Stomach (tissue), 19 donors: ENCODE data around the gene POLA2. TPM values are rescaled to one million over a fixed set of nuclear protein-coding genes. Genes with fewer than 3 reads are reported as not detected.

Source experiments
- DNase-seq, 2 donors: peaks; one replicate each; pipeline versions ENCODE4 v3.0.0 to v3.0.0-alpha.2; 2013 to 2019
- H3K27ac ChIP-seq, 5 donors: fragments of 200-600 bp in 4 of 5; sonication (generic) in 4 of 5; one replicate each; pipeline ENCODE4 v1.5.1; 2013 to 2019; ENCODE audit warnings: mild to moderate bottlenecking in 1 of 5, moderate library complexity in 1 of 5
- H3K27me3 ChIP-seq, 3 donors: fragments of 200-600 bp; sonication (generic); one replicate each; pipeline ENCODE4 v1.5.1; 2017 to 2019; ENCODE audit warnings: mixed run types in 1 of 3
- H3K36me3 ChIP-seq, 4 donors: fragments of 200-600 bp; sonication (generic); 1 replicate in 3 of 4; 2 replicates in 1 of 4; pipeline ENCODE4 v1.5.1; 2016 to 2019
- H3K4me1 ChIP-seq, 4 donors: fragments of 200-600 bp; sonication (generic); one replicate each; pipeline ENCODE4 v1.5.1; 2016 to 2019
- H3K4me3 ChIP-seq, 4 donors: fragments of 200-600 bp; sonication (generic) in 3 of 4; one replicate each; pipeline ENCODE4 v1.5.1; 2016 to 2019; ENCODE audit warnings: mild to moderate bottlenecking in 1 of 4
- H3K9me3 ChIP-seq, 4 donors: fragments of 200-600 bp; sonication (generic); one replicate each; pipeline ENCODE4 v1.5.1; 2016 to 2019
- EP300 ChIP-seq: sonication (generic); formaldehyde crosslinking; IDR thresholded peaks from one replicate; pipeline ENCODE4 v1.6.1; 2017; ENCODE audit warnings: antibody characterized with exemption
- POLR2A ChIP-seq, 4 donors: fragments of 450-650 bp; IDR thresholded peaks; one replicate each; pipeline ENCODE4 v1.6.1; 2016; ENCODE audit warnings: antibody characterized with exemption in 4 of 4, control low read depth in 2 of 4, mild to moderate bottlenecking in 1 of 4, moderate library complexity in 1 of 4
- POLR2AphosphoS5 ChIP-seq, 3 donors: sonication (generic); formaldehyde crosslinking; IDR thresholded peaks; one replicate each; pipeline ENCODE4 v1.6.1; 2016; ENCODE audit warnings: antibody characterized with exemption in 3 of 3
- WGBS, 5 donors: extraction: QIAGEN DNeasy Blood & Tissue Kit in 3 of 5; methylation state at CpG; one replicate each; pipeline versions ENCODE4 v1.1.5 to v1.1.7; 2013 to 2018; 5-methylcytosine and 5-hydroxymethylcytosine counted together
- intact Hi-C: fragments of 100-400 bp; cut with DNase I; formaldehyde crosslinking; loops from one replicate; pipeline ENCODE4 v1.15.1; 2023; ENCODE audit warnings: low total_unique reads
- long read RNA-seq, 10 donors: transcript quantifications; one replicate each; lab custom pipeline, GENCODE V29; 2026
- polyA plus RNA-seq, 3 donors: library from polyadenylated mRNA; stranded (reverse); fragments of 200-250 nt; gene quantifications; one replicate each; pipeline ENCODE4 v1.2.3, GENCODE V29; 2013
- total RNA-seq, 5 donors: library from RNA; depleted of rRNA; stranded (reverse); fragments of >200 nt; gene quantifications; one replicate each; pipeline versions ENCODE4 v1.1.0 to v1.2.3, GENCODE V29; 2014 to 2016
- TF ChIP-seq, protein P1 (sequence below), 7 experiments: fragments of 450-650 bp in 4 of 7; fragments of 200-600 bp in 3 of 7; sonication (generic) in 3 of 7; IDR thresholded peaks; one replicate each; pipeline ENCODE4 v1.5.1; 2016 to 2019; ENCODE audit warnings: antibody characterized with exemption in 7 of 7, control low read depth in 2 of 7, mild to moderate bottlenecking in 1 of 7
- donor health status: healthy with polysubstance abuse.
- donor health status: Bipolar disorder and iron deficiency.
- donor health status: healthy.

The POLA2 gene, protein sequence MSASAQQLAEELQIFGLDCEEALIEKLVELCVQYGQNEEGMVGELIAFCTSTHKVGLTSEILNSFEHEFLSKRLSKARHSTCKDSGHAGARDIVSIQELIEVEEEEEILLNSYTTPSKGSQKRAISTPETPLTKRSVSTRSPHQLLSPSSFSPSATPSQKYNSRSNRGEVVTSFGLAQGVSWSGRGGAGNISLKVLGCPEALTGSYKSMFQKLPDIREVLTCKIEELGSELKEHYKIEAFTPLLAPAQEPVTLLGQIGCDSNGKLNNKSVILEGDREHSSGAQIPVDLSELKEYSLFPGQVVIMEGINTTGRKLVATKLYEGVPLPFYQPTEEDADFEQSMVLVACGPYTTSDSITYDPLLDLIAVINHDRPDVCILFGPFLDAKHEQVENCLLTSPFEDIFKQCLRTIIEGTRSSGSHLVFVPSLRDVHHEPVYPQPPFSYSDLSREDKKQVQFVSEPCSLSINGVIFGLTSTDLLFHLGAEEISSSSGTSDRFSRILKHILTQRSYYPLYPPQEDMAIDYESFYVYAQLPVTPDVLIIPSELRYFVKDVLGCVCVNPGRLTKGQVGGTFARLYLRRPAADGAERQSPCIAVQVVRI
- 10 to 100 TPM in 2 of 5 donors, 1 to 10 TPM in 3; 1.7 to 17.0 (median 5.5) TPM for total RNA-seq
- 10 to 100 TPM in 2 of 3 donors, 1 to 10 TPM in 1; 8.6 to 11.2 (median 10.3) TPM for polyA plus RNA-seq
- long read RNA-seq, donor 1, result 0 reads
- long read RNA-seq, donor 2, partial matches to known transcripts, result 0 of 3 reads
- long read RNA-seq, donor 2, other reads (novel, unspliced or antisense), result 0 of 3 reads
- long read RNA-seq, donor 3, partial matches to known transcripts, result 0 of 1 reads
- long read RNA-seq, donor 3, other reads (novel, unspliced or antisense), result 0 of 1 reads
- long read RNA-seq, donor 4, result 0 reads
- long read RNA-seq, donor 5, partial matches to known transcripts, result 0 of 2 reads
- long read RNA-seq, donor 5, other reads (novel, unspliced or antisense), result 0 of 2 reads
- long read RNA-seq, donor 6, transcript POLA2-201 (18 exons, 3,744 nt), result major isoform, 5 of 5 reads
- long read RNA-seq, donor 6, partial matches to known transcripts, result 0 of 5 reads
- long read RNA-seq, donor 6, other reads (novel, unspliced or antisense), result 0 of 5 reads
- long read RNA-seq, donor 7, partial matches to known transcripts, result 0 of 1 reads
- long read RNA-seq, donor 7, other reads (novel, unspliced or antisense), result 0 of 1 reads
- long read RNA-seq, donor 8, partial matches to known transcripts, result 0 of 4 reads
- long read RNA-seq, donor 8, other reads (novel, unspliced or antisense), result 0 of 4 reads
- long read RNA-seq, donor 9, partial matches to known transcripts, result 0 of 1 reads
- long read RNA-seq, donor 9, other reads (novel, unspliced or antisense), result 0 of 1 reads
- long read RNA-seq, donor 10, partial matches to known transcripts, result 0 of 1 reads
- long read RNA-seq, donor 10, other reads (novel, unspliced or antisense), result 0 of 1 reads

DNA sequence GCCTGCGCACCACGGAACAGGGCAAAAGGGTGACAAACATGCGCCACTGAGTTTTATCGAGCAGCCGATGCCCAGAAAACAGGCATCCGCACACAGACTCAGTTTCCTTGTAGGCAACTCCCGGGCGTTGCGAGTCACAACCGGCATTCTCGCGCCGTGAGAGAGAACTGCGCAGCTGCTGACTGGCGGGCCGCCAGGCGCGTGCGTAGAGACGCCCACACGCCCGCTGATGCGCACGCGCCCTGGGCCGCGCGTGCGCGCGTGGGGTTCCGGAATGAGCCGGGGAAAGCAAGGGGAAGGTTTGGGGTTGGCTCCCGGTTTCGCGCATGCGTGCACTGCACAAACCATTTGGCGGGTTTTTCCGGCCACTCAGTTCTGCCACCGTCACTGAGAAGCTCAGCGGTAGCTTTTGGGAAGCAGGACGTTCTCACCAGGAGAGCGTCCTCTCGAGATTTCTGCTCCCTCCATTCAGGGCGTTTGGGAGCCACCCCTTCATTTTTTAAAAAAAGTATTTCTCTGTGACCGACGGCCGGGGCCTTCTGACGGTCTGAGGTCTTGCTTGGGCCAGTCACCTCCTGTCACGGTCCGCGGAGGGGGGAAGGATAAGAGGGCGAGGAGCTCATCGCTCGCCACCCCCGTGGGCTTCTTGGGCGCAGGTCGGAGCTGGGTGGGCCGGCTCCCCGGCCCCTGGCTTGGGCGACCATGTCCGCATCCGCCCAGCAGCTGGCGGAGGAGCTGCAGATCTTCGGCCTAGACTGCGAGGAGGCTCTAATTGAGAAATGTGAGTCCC is at the start of gene POLA2:
TSS of gene POLA2 (plus strand) at position 372 of the 790 bp plus-strand sequence. CDS start at position 703, 331 bp downstream.
- peaks cover 11 to 28% (median 23%) of the 10 kb centered on the region in 4 donors for H3K4me1 ChIP-seq
- intact Hi-C loops, result no loop called here
- peak within 1 kb of the TSS; percentile 71 to 79 (median 76) for H3K4me3 ChIP-seq
- no peaks in the 10 kb centered on the region for H3K9me3 ChIP-seq
- peak; percentile 97 to 99 for DNase-seq
- peaks cover 0 to 2% (median 0%) of the 10 kb centered on the region in 3 donors for H3K27me3 ChIP-seq
- TF ChIP-seq EP300 (no peak), POLR2AphosphoS5 (IDR thresholded peaks at IDR 0.05) (peak; percentile 76 to 97 (median 94)), POLR2A (IDR thresholded peaks at IDR 0.05) (peak in 1 of 4 donors; percentile 69)
- TF ChIP-seq, protein P1, sequence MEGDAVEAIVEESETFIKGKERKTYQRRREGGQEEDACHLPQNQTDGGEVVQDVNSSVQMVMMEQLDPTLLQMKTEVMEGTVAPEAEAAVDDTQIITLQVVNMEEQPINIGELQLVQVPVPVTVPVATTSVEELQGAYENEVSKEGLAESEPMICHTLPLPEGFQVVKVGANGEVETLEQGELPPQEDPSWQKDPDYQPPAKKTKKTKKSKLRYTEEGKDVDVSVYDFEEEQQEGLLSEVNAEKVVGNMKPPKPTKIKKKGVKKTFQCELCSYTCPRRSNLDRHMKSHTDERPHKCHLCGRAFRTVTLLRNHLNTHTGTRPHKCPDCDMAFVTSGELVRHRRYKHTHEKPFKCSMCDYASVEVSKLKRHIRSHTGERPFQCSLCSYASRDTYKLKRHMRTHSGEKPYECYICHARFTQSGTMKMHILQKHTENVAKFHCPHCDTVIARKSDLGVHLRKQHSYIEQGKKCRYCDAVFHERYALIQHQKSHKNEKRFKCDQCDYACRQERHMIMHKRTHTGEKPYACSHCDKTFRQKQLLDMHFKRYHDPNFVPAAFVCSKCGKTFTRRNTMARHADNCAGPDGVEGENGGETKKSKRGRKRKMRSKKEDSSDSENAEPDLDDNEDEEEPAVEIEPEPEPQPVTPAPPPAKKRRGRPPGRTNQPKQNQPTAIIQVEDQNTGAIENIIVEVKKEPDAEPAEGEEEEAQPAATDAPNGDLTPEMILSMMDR (IDR thresholded peaks at IDR 0.05), result no peak
- peaks cover 0 to 2% (median under 1%) of the 10 kb centered on the region in 4 donors for H3K36me3 ChIP-seq
- peak within 1 kb of the TSS; percentile 90 to 96 (median 93) for H3K27ac ChIP-seq
- WGBS, 5 donors, result 0 to 1% (median 0%) methylated on average over 52 to 66 of the region's 66 CpGs

DNA sequence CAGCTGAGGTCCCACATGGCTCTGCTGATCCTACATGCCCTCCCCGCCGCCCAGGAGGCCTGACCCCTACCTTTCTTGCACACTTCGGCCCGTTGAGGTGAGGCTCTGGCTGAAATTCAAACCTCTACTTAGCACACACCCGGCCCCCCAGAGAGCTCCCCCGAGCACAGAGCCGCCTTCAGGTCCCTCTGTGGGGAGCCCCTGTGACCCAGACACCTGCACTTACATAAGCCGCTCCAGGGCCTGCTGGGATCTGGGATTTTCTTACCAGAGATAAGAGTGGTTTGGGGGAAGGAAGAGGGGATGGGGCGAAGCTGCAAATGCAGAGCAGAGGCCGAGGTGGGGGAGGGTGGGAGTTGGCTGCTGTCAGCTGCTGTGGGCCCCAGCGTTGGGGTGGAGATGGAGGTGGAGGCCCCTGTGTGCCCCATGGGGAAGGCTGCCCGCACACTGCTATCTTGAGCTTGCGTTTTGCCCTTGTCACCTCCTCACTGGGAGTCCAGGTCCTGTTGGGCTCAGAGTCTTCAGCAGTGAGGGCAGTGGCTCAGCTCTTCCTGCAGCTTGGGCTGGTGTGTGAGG is 49.4 kb upstream of the POLA2 start:
- Histone ChIP-seq H3K4me3 (no peak overlapping the region), H3K9me3 (no peaks in the 10 kb centered on the region), H3K36me3 (peaks cover 46 to 52% (median 50%) of the 10 kb centered on the region in 4 donors), H3K27me3 (no peaks in the 10 kb centered on the region), H3K4me1 (peaks cover 3 to 11% (median 8%) of the 10 kb centered on the region in 4 donors), H3K27ac (no peak overlapping the region)
- intact Hi-C loops, result no loop called here
- peak in 1 of 2 donors; percentile 37 for DNase-seq
- WGBS, 5 donors, result 64 to 77% (median 71%) methylated on average over 8 to 13 of the region's 13 CpGs
- TF ChIP-seq, protein P1 (IDR thresholded peaks at IDR 0.05), result no peak
- TF ChIP-seq POLR2AphosphoS5 (IDR thresholded peaks at IDR 0.05) (no peak), EP300 (no peak), POLR2A (IDR thresholded peaks at IDR 0.05) (no peak)

DNA sequence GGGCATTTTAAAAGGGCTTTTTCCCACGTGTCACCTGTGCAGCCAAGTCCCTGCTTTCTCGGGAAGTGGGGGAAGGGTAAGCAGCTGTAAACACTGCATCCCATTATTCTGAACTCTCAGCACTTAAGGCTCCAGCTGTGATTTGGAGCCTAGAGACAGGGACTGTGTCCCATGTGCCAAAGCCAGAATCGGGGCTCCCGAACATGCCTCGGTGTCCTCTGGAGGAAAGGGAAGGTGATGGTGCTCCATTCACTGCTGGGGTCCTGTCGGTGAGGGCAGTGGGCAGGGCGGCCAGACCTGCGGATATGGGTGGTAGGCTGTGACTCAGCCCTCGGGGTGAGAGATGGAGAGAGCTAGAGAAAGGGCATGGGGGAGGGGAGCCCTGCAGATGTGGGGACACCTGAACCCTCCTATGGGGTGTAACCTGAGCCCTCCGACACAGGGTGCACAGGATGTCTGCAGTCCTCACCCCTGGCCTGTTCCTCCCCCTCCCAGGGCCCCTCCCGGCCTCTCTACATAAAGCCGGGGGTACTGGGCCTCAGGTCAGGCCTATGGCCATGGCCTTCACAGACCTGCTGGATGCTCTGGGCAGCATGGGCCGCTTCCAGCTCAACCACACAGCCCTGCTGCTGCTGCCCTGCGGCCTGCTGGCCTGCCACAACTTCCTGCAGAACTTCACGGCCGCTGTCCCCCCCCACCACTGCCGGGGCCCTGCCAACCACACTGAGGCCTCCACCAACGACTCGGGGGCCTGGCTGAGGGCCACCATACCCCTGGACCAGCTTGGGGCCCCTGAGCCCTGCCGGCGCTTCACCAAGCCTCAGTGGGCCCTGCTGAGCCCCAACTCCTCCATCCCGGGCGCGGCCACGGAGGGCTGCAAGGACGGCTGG is 48.2 kb upstream of the POLA2 start:
- peak; percentile 24 to 46 for DNase-seq
- intact Hi-C loops, result no loop called here
- H3K9me3 ChIP-seq, result no peaks in the 10 kb centered on the region
- peaks cover 3 to 11% (median 8%) of the 10 kb centered on the region in 4 donors for H3K4me1 ChIP-seq
- no peaks in the 10 kb centered on the region for H3K27me3 ChIP-seq
- H3K36me3 ChIP-seq, result peaks cover 34 to 40% (median 38%) of the 10 kb centered on the region in 4 donors
- H3K27ac ChIP-seq, result no peak overlapping the region
- TF ChIP-seq, protein P1 (IDR thresholded peaks at IDR 0.05), result no peak
- TF ChIP-seq POLR2AphosphoS5 (IDR thresholded peaks at IDR 0.05) (no peak), POLR2A (IDR thresholded peaks at IDR 0.05) (no peak), EP300 (no peak)
- WGBS, 5 donors, result 41 to 58% (median 45%) methylated on average over 16 to 26 of the region's 26 CpGs
- no peak overlapping the region for H3K4me3 ChIP-seq
